Progenitor cell of endocrine pancreas (in vitro differentiated cells): ENCODE results near the gene ZNF615. TPM values are rescaled to one million over a fixed set of nuclear protein-coding genes. Genes with fewer than 3 reads are reported as not detected.
"Not testable (repeated sequence)": the region's sequence is repeated elsewhere in the genome, so short reads cannot be mapped to it uniquely, and the experiment has no call there.

ENCODE experiments used
- DNase-seq: peaks from one replicate; pipeline ENCODE4 v3.0.0; 2021; ENCODE audit warnings: low spot score; ENCODE audit not compliant: unreplicated experiment
- H3K27ac Mint-ChIP-seq: 2 replicates; pipeline ENCODE4 v1.8.0; 2021; ENCODE audit warnings: mild to moderate bottlenecking, moderate library complexity, mixed read lengths
- H3K27me3 Mint-ChIP-seq: 2 replicates; pipeline ENCODE4 v1.8.0; 2021; ENCODE audit warnings: mixed read lengths
- H3K36me3 Mint-ChIP-seq: 2 replicates; pipeline ENCODE4 v1.8.0; 2022; ENCODE audit warnings: mixed read lengths; ENCODE audit not compliant: insufficient read depth
- H3K4me1 Mint-ChIP-seq: 2 replicates; pipeline ENCODE4 v1.8.0; 2021; ENCODE audit warnings: low read depth, mixed read lengths
- H3K4me3 Mint-ChIP-seq: 2 replicates; pipeline ENCODE4 v1.8.0; 2021; ENCODE audit warnings: low read depth, mild to moderate bottlenecking, moderate library complexity, mixed read lengths
- H3K9me3 Mint-ChIP-seq: 2 replicates; pipeline ENCODE4 v1.8.0; 2021; ENCODE audit warnings: low read depth, mixed read lengths
- total RNA-seq: library from RNA; stranded (reverse); gene quantifications from 2 replicates; pipeline ENCODE4 v1.2.1, GENCODE V29; 2021
- TF ChIP-seq, protein P1 (sequence below): fragments of 200-600 bp; sonication (generic); IDR thresholded peaks from one replicate; pipeline ENCODE4 v1.5.0; 2021; ENCODE audit warnings: antibody characterized with exemption, mild to moderate bottlenecking; ENCODE audit not compliant: unreplicated experiment

The ZNF615 gene
- total RNA-seq, 1 donor from 2014 or later: 17.7 TPM

DNA sequence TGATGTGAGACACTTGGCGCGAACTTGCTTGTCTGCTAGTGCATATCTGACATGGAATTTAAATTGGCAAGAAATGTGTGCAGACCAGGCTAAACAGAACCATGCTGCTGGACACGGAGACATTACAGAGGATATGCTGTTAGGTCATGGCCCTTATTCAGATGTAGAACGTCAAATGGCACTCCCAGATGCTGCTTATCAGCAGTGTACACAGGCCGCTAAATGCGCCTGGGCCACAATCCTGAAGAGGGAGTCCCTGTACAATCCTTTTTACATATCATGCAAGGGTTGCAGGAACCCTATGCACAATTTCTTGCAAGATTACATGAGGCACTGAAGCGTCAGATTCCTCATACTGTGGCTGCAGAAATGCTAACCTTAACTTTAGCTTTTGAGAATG, 30.7 kb downstream of the ZNF615 start:
- Mint-ChIP-seq H3K36me3 (peaks cover 82% of the 10 kb centered on the region), H3K27me3 (no peaks in the 10 kb centered on the region), H3K9me3 (peaks cover 63% of the 10 kb centered on the region)

DNA sequence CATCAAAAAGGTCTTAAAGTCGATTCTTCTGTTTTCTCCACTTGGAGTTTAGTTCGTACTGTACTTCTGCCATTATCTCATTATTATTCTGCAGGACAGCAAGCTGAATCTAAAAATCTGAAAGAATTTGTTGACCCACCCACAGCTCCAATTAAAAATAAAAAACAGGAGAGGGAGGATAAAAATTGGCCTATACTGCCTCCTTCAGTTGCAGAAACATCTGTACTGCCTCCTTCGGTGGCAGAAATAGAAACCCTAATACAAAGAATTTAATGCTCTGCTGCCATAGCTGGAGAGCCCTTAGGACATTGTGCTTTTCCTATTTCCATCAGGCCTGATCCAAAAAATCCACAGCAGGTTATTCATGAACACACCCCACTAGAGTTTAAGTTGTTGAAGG, 31.2 kb downstream of the ZNF615 start:
- peaks cover 62% of the 10 kb centered on the region for H3K9me3 Mint-ChIP-seq
- no peaks in the 10 kb centered on the region for H3K27me3 Mint-ChIP-seq

More for the DNA sequence above, 30.7 kb downstream of the ZNF615 start:
- TF ChIP-seq, protein P1, sequence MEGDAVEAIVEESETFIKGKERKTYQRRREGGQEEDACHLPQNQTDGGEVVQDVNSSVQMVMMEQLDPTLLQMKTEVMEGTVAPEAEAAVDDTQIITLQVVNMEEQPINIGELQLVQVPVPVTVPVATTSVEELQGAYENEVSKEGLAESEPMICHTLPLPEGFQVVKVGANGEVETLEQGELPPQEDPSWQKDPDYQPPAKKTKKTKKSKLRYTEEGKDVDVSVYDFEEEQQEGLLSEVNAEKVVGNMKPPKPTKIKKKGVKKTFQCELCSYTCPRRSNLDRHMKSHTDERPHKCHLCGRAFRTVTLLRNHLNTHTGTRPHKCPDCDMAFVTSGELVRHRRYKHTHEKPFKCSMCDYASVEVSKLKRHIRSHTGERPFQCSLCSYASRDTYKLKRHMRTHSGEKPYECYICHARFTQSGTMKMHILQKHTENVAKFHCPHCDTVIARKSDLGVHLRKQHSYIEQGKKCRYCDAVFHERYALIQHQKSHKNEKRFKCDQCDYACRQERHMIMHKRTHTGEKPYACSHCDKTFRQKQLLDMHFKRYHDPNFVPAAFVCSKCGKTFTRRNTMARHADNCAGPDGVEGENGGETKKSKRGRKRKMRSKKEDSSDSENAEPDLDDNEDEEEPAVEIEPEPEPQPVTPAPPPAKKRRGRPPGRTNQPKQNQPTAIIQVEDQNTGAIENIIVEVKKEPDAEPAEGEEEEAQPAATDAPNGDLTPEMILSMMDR: no peak
- Mint-ChIP-seq H3K27ac (no peak overlapping the region), H3K4me3 (no peak overlapping the region), H3K4me1 (no peaks in the 10 kb centered on the region)
- DNase-seq: no peak

DNA sequence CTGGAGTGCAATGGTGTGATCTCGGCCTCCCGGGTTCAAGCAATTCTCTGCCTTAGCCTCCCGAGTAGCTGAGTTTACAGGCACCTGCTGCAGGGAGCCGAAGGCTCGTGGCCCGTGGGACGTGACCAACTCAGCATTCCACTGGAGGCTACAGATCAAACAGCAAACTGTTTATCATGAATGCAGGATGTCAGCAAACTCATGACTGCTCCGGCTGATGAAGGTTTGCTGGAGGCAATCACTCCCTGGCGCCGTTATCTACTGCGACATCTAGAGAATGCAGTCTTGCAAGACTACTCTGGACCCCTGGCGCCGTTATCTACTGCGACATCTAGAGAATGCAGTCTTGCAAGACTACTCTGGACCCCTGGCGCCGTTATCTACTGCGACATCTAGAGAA, 32.2 kb downstream of the ZNF615 start:
- not testable (repeated sequence) for H3K27me3 Mint-ChIP-seq, DNase-seq, H3K4me3 Mint-ChIP-seq, H3K4me1 Mint-ChIP-seq, H3K27ac Mint-ChIP-seq
- Mint-ChIP-seq H3K9me3 (peaks cover 67% of the 10 kb centered on the region), H3K36me3 (peaks cover 90% of the 10 kb centered on the region)

More for the DNA sequence above, 31.2 kb downstream of the ZNF615 start:
- no peak for DNase-seq
- no peak overlapping the region for H3K4me3 Mint-ChIP-seq
- no peaks in the 10 kb centered on the region for H3K4me1 Mint-ChIP-seq
- peaks cover 86% of the 10 kb centered on the region for H3K36me3 Mint-ChIP-seq
- TF ChIP-seq, protein P1: no peak
- H3K27ac Mint-ChIP-seq: no peak overlapping the region

DNA sequence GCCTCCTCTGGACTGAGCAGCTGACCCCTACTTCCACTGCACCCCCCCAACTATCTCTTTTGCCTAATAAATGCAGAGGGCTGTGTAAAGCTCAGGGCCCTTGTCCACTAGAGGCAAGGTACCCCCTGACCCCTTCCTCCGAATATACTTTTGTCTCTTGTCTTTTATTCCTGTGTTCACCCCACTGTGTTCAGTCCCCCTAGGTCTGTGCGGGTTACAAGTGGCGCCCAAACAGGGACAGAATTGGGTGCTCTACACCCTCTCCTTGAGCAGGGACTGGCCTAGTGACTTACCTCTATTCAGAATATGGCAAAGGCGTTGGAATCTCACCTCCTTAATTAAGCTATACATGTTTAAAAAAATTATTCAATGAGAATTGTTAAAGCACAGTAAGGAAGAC, 36.4 kb downstream of the ZNF615 start:
- Mint-ChIP-seq H3K9me3 (peaks cover 61% of the 10 kb centered on the region), H3K36me3 (peaks cover 82% of the 10 kb centered on the region), H3K27ac (peak overlapping the region; percentile 22), H3K4me3 (no peak overlapping the region), H3K4me1 (no peaks in the 10 kb centered on the region), H3K27me3 (no peaks in the 10 kb centered on the region)
- no peak for DNase-seq
- TF ChIP-seq, protein P1: no peak

DNA sequence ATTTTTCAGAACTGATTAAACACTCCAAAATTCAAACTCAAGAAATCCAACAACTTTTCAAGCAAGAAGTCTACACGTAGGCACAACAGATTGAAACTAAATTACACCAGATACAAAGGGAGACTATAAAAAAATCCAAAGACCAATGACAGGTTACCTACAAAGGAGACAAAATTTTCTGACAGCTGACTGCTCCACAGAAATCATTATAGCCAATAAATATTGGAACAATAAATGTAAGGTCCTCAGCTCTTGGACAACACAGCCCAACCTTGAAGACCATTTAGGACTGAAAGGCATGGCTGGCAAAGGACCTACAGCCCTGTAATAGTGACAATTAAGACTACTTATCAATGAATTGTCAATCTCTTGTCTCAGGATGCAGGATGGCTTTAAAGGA, 37.3 kb downstream of the ZNF615 start:
- Mint-ChIP-seq H3K9me3 (peaks cover 59% of the 10 kb centered on the region), H3K4me3 (no peak overlapping the region), H3K36me3 (peaks cover 85% of the 10 kb centered on the region), H3K27ac (no peak overlapping the region), H3K4me1 (no peaks in the 10 kb centered on the region), H3K27me3 (no peaks in the 10 kb centered on the region)
- TF ChIP-seq, protein P1: no peak
- no peak for DNase-seq

DNA sequence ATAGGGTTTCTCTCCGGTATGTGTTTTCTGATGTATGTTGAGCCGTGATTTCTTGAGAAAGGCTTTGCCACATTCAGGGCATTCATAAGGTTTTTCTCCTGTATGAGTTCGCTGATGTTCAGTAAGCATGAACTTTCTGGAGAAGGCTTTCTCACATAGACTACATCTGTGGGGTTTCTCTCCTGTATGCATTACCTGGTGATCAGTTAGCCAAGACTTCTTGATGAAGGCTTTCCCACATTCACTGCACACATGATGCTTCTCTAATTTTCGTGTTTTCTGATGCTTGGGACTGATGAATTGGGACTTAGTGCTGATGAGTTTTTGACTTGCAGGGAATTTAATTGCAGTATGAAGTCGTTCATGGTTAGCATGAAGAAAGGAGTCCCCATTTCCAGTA, 42.4 kb downstream of the ZNF615 start:
- H3K4me3 Mint-ChIP-seq: no peak overlapping the region
- peak overlapping the region; percentile 61 for H3K27ac Mint-ChIP-seq
- peaks cover 82% of the 10 kb centered on the region for H3K36me3 Mint-ChIP-seq
- peaks cover 63% of the 10 kb centered on the region for H3K9me3 Mint-ChIP-seq
- TF ChIP-seq, protein P1: no peak
- H3K4me1 Mint-ChIP-seq: peaks cover 7% of the 10 kb centered on the region
- DNase-seq: no peak
- no peaks in the 10 kb centered on the region for H3K27me3 Mint-ChIP-seq

DNA sequence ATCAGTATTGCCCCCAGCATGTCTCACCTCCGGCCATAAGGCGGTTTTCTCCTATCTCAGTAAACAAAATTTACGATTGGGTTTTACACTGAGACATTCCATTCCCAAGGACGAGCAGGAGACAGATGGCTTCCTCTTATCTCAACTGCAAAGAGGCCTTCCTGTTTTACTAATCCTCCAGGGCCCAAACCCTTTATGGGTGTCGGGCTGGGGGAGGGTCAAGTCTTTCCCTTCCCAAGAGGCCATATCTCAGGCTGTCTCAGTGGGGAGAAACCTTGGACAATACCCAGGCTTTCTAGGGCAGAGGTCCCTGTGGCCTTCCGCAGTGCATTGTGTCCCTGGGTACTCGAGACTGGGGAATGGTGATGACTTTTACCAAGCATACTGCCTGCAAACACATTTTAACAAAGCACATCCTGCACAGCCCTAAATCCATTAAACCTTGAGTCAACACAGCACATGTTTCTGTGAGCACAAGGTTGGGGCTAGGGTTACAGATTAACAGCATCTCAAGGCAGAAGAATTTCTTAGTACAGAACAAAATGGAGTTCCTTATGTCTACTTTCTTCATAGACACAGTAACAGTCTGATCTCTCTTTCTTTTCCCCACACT, 47.3 kb downstream of the ZNF615 start:
- peak overlapping the region; percentile 2 for H3K4me3 Mint-ChIP-seq

More for the DNA sequence above, 47.3 kb downstream of the ZNF615 start:
- DNase-seq, H3K27me3 Mint-ChIP-seq: not testable (repeated sequence)
- Mint-ChIP-seq H3K27ac (peak overlapping the region; percentile 86), H3K4me1 (peaks cover 32% of the 10 kb centered on the region), H3K9me3 (peaks cover 59% of the 10 kb centered on the region), H3K36me3 (peaks cover 63% of the 10 kb centered on the region)
